ENCODE measurements around the gene WRAP73.

Gene WRAP73

DNA sequence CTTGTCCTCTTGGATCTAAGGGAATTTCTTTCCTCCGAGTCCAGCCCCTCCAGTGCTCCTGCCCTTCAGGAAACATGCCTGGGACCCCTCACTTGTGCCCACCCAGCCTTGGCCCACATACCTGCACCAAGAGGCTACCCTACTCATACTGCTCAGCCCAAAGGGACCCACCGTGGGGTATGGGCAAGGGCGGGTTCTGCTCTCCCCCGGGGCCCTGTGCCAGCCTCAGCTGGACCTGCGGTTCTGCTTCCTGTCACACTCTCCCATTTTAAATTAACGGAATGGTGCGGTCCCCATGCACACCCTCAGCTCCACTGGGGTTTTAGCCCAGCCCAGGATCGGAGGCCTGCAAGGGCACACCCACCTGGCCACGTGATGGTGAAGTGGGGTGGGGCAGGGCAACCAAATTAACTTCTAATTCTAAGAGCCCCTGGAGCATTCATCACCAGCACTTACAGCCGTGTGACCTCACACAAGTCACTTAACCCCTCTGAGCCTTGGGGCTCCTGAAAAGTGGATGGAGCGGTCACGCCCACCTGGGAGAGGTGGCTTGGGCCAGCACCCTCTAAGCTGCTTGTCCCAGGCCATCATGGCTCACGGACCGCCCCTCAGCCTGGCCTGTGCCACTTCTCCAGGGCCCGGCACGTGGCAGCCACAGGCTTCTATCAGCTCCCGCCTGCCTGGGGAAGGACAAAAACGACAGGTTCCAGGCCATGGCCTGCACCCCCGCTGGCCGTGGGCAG lies 30.8 kb upstream of the WRAP73 start:
- Histone ChIP-seq H3K4ac (ENCODE audit: low read depth, low read length) (no peak overlapping the region), H3K27ac (ENCODE audit: low read depth, low read length) (no peak overlapping the region), H3K18ac (ENCODE audit: low read length) (no peak overlapping the region), H3K56ac (ENCODE audit: low read length) (no peak overlapping the region), H3K4me2 (ENCODE audit: low read length) (no peak overlapping the region), H3K79me1 (ENCODE audit: low read length) (no peaks in the 10 kb centered on the region), H3K79me2 (ENCODE audit: control insufficient read depth, insufficient read depth, low read length) (no peaks in the 10 kb centered on the region), H2AK5ac (ENCODE audit: low read length) (no peak overlapping the region), H3K4me3 (ENCODE audit: low read length) (no peak overlapping the region), H3K27me3 (ENCODE audit: insufficient read depth, low read length, poor library complexity) (no peaks in the 10 kb centered on the region), H2BK120ac (ENCODE audit: low read depth, low read length) (no peak overlapping the region), H3K23ac (ENCODE audit: low read length) (no peak overlapping the region), H4K5ac (ENCODE audit: low read length) (no peak overlapping the region), H3K36me3 (ENCODE audit: control insufficient read depth, insufficient read depth, low read length) (no peaks in the 10 kb centered on the region), H2BK15ac (replicated peaks; ENCODE audit: low read depth) (no peak overlapping the region), H3K9ac (ENCODE audit: low read length) (no peak overlapping the region), H2BK5ac (ENCODE audit: low read length) (no peak overlapping the region), H3K4me1 (ENCODE audit: control insufficient read depth, low read depth, low read length) (no peaks in the 10 kb centered on the region), H4K8ac (ENCODE audit: low read depth, low read length) (no peak overlapping the region)
- WGBS (ENCODE audit: extremely low coverage, insufficient coverage, low lambda C conversion rate): no CpG with 5 or more reads among the region's 20 CpGs
- DNase-seq: no peak

DNA sequence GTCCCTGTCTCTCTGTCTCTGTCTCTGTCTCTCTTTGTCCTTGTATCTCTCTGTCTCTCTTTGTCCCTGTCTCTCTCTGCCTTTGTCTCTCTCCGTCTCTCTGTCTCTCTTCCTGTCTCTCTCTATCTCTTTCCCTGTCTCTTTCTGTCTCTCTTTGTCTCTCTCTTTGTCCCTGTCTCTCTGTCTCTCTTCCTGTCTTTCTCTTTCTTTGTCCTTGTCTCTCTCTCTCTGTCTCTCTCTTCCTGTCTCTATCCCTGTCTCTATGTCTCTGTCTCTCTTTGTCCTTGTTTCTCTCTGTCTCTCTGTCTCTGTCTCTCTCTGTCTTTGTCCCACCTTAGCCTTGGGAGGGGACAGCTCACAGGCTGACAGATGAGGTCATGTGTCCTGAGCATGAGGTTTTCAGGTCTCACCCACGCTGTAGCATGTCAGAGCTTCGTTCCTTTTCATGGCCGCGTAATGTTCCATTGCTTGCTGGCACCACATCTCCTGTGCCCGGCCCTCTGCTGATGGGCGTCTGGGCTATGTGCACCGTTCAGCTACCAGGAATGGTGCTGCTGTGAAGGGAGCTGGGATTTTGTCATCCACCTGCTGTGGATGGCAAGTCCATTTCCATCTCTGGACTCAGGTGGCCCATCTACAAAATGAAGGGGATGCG lies 30.0 kb upstream of the WRAP73 start:
- H3K4ac ChIP-seq (ENCODE audit: low read depth, low read length): no peak overlapping the region
- no CpG with 5 or more reads among the region's 9 CpGs for WGBS (ENCODE audit: extremely low coverage, insufficient coverage, low lambda C conversion rate)
- no peak overlapping the region for H3K56ac ChIP-seq (ENCODE audit: low read length)
- H3K4me1 ChIP-seq (ENCODE audit: control insufficient read depth, low read depth, low read length): no peaks in the 10 kb centered on the region
- H3K23ac ChIP-seq (ENCODE audit: low read length): no peak overlapping the region
- no peak overlapping the region for H3K4me3 ChIP-seq (ENCODE audit: low read length)
- no peaks in the 10 kb centered on the region for H3K27me3 ChIP-seq (ENCODE audit: insufficient read depth, low read length, poor library complexity)
- no peak overlapping the region for H2BK15ac ChIP-seq (replicated peaks; ENCODE audit: low read depth)
- H3K36me3 ChIP-seq (ENCODE audit: control insufficient read depth, insufficient read depth, low read length): no peaks in the 10 kb centered on the region
- no peaks in the 10 kb centered on the region for H3K79me2 ChIP-seq (ENCODE audit: control insufficient read depth, insufficient read depth, low read length)
- H3K79me1 ChIP-seq (ENCODE audit: low read length): no peaks in the 10 kb centered on the region
- no peak overlapping the region for H4K8ac ChIP-seq (ENCODE audit: low read depth, low read length)
- no peak overlapping the region for H3K4me2 ChIP-seq (ENCODE audit: low read length)
- no peak overlapping the region for H2BK5ac ChIP-seq (ENCODE audit: low read length)
- H2AK5ac ChIP-seq (ENCODE audit: low read length): no peak overlapping the region
- no peak overlapping the region for H2BK120ac ChIP-seq (ENCODE audit: low read depth, low read length)
- DNase-seq: no peak
- H3K18ac ChIP-seq (ENCODE audit: low read length): no peak overlapping the region
- no peak overlapping the region for H4K5ac ChIP-seq (ENCODE audit: low read length)
- no peak overlapping the region for H3K9ac ChIP-seq (ENCODE audit: low read length)
- no peak overlapping the region for H3K27ac ChIP-seq (ENCODE audit: low read depth, low read length)

DNA sequence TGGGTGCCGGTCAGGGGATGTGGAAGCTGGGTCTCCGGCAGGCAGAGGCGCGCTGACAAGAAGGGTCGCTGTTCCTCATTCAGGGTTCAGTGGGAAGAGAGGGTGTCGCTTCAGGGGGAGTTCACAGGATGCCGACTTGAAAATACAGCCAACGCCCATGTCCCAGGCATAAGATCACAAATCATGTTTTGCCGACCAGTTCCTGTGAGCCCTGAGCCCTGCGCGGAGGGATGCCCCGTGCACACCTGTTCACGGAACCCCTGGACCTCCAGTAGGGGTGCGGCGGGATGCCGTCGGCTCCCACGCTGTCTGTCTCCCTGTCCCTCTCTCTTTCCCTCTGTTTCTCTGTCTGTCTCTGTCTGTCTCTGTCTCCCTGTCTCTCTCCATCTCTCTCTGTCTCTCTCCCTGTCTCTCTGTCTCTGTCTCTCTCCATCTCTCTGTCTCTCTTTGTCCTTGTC lies 29.2 kb upstream of the WRAP73 start:
- Histone ChIP-seq H2BK15ac (replicated peaks; ENCODE audit: low read depth) (no peak overlapping the region), H3K23ac (ENCODE audit: low read length) (no peak overlapping the region), H3K79me2 (ENCODE audit: control insufficient read depth, insufficient read depth, low read length) (no peaks in the 10 kb centered on the region), H3K4ac (ENCODE audit: low read depth, low read length) (no peak overlapping the region), H3K4me1 (ENCODE audit: control insufficient read depth, low read depth, low read length) (no peaks in the 10 kb centered on the region), H2BK120ac (ENCODE audit: low read depth, low read length) (no peak overlapping the region), H4K5ac (ENCODE audit: low read length) (no peak overlapping the region), H3K18ac (ENCODE audit: low read length) (no peak overlapping the region), H3K56ac (ENCODE audit: low read length) (no peak overlapping the region), H3K4me3 (ENCODE audit: low read length) (no peak overlapping the region), H2BK5ac (ENCODE audit: low read length) (no peak overlapping the region), H3K36me3 (ENCODE audit: control insufficient read depth, insufficient read depth, low read length) (no peaks in the 10 kb centered on the region), H2AK5ac (ENCODE audit: low read length) (no peak overlapping the region), H3K27ac (ENCODE audit: low read depth, low read length) (no peak overlapping the region), H4K8ac (ENCODE audit: low read depth, low read length) (no peak overlapping the region), H3K27me3 (ENCODE audit: insufficient read depth, low read length, poor library complexity) (no peaks in the 10 kb centered on the region), H3K9ac (ENCODE audit: low read length) (no peak overlapping the region), H3K4me2 (ENCODE audit: low read length) (no peak overlapping the region), H3K79me1 (ENCODE audit: low read length) (no peaks in the 10 kb centered on the region)
- WGBS (ENCODE audit: extremely low coverage, insufficient coverage, low lambda C conversion rate): no CpG with 5 or more reads among the region's 18 CpGs
- no peak for DNase-seq

DNA sequence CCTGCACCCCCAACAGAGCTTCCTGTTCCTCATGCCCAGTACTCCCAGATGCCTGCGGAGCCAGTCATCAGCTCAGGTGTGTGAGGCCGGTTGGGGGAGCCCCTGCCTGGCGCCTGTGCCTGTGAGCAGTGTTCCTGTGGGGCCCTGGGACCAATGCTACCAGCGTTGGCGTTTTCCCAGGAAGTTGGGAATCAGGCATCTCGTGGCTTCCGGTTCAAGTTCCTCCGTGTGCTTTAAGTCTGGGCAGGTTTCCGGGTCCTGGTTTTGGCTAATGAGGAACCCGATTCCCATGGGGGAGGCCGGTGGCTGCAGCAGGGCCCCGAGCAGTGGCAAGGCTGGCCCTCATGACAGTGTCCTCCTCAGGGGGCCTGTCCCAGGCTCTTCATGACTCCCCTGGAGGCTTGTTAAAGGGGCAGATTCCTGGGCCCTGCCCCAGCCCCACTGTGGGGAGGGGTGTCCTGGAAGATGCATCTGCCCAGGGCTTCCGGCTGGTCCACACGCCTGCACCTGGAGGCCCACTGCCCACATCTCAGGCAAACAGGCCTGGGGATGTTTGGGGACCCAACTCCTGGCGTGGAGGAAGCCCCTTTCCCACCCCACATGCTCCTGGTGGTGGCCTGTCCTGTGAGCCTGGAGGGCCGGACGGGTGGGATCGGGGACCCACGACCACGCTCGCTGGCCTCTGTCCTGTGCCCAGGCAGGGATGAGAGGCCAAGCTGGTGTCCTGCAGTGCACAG lies 28.6 kb upstream of the WRAP73 start:
- H3K27ac ChIP-seq (ENCODE audit: low read depth, low read length): no peak overlapping the region
- no peak overlapping the region for H3K23ac ChIP-seq (ENCODE audit: low read length)
- no peak overlapping the region for H3K9ac ChIP-seq (ENCODE audit: low read length)
- no peak overlapping the region for H2BK120ac ChIP-seq (ENCODE audit: low read depth, low read length)
- no peaks in the 10 kb centered on the region for H3K79me1 ChIP-seq (ENCODE audit: low read length)
- no peaks in the 10 kb centered on the region for H3K4me1 ChIP-seq (ENCODE audit: control insufficient read depth, low read depth, low read length)
- H2BK15ac ChIP-seq (replicated peaks; ENCODE audit: low read depth): no peak overlapping the region
- DNase-seq: peak; percentile 79
- H2AK5ac ChIP-seq (ENCODE audit: low read length): no peak overlapping the region
- no peak overlapping the region for H3K4me2 ChIP-seq (ENCODE audit: low read length)
- H4K5ac ChIP-seq (ENCODE audit: low read length): no peak overlapping the region
- H3K4me3 ChIP-seq (ENCODE audit: low read length): no peak overlapping the region
- H3K36me3 ChIP-seq (ENCODE audit: control insufficient read depth, insufficient read depth, low read length): no peaks in the 10 kb centered on the region
- no peaks in the 10 kb centered on the region for H3K27me3 ChIP-seq (ENCODE audit: insufficient read depth, low read length, poor library complexity)
- no peak overlapping the region for H4K8ac ChIP-seq (ENCODE audit: low read depth, low read length)
- H3K18ac ChIP-seq (ENCODE audit: low read length): no peak overlapping the region
- no peaks in the 10 kb centered on the region for H3K79me2 ChIP-seq (ENCODE audit: control insufficient read depth, insufficient read depth, low read length)
- no peak overlapping the region for H2BK5ac ChIP-seq (ENCODE audit: low read length)
- H3K56ac ChIP-seq (ENCODE audit: low read length): peak overlapping the region; percentile 15
- no CpG with 5 or more reads among the region's 21 CpGs for WGBS (ENCODE audit: extremely low coverage, insufficient coverage, low lambda C conversion rate)
- H3K4ac ChIP-seq (ENCODE audit: low read depth, low read length): no peak overlapping the region

DNA sequence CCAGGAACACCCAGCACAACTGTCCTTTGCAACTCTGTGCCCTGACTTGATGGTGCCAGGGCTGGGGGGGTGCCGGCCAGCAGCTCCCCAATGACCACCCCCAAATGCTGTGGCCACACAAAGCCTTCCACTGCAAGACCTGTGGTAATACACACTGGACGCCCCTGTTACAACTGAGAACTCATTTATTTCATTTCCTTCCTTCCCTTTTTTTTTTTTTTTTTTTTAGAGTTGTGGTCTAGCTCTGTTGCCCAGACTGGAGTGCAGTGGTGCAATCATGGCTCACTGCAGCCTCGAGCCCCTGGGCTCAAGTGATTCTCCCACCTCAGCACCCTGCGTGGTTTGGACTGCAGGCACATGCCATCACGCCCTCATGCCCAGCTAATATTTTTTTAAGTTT lies 27.6 kb upstream of the WRAP73 start:
- no CpG with 5 or more reads among the region's 5 CpGs for WGBS (ENCODE audit: extremely low coverage, insufficient coverage, low lambda C conversion rate)
- H3K23ac ChIP-seq (ENCODE audit: low read length): no peak overlapping the region
- H3K9ac ChIP-seq (ENCODE audit: low read length): no peak overlapping the region
- no peak overlapping the region for H2BK15ac ChIP-seq (replicated peaks; ENCODE audit: low read depth)
- H3K56ac ChIP-seq (ENCODE audit: low read length): no peak overlapping the region
- H2AK5ac ChIP-seq (ENCODE audit: low read length): no peak overlapping the region
- H4K8ac ChIP-seq (ENCODE audit: low read depth, low read length): no peak overlapping the region
- H3K4me3 ChIP-seq (ENCODE audit: low read length): no peak overlapping the region
- H2BK5ac ChIP-seq (ENCODE audit: low read length): no peak overlapping the region
- H3K27me3 ChIP-seq (ENCODE audit: insufficient read depth, low read length, poor library complexity): no peaks in the 10 kb centered on the region
- no peaks in the 10 kb centered on the region for H3K4me1 ChIP-seq (ENCODE audit: control insufficient read depth, low read depth, low read length)
- H3K27ac ChIP-seq (ENCODE audit: low read depth, low read length): no peak overlapping the region
- H3K79me2 ChIP-seq (ENCODE audit: control insufficient read depth, insufficient read depth, low read length): no peaks in the 10 kb centered on the region
- no peak overlapping the region for H3K18ac ChIP-seq (ENCODE audit: low read length)
- H3K36me3 ChIP-seq (ENCODE audit: control insufficient read depth, insufficient read depth, low read length): no peaks in the 10 kb centered on the region
- no peak overlapping the region for H2BK120ac ChIP-seq (ENCODE audit: low read depth, low read length)
- no peak overlapping the region for H4K5ac ChIP-seq (ENCODE audit: low read length)
- H3K4me2 ChIP-seq (ENCODE audit: low read length): no peak overlapping the region
- H3K79me1 ChIP-seq (ENCODE audit: low read length): no peaks in the 10 kb centered on the region
- no peak for DNase-seq
- H3K4ac ChIP-seq (ENCODE audit: low read depth, low read length): no peak overlapping the region

Measured in mesendoderm (in vitro differentiated cells).